LNCaP clone FGC (cell line): Measurements from ENCODE around the gene TLN1.

Experiments used
- DNase-seq: peaks from one replicate; pipeline ENCODE4 v3.0.0-alpha.2; 2011; ENCODE audit warnings: low read depth
- H3K4me3 ChIP-seq: 2 replicates; pipeline ENCODE4 v1.5.1; 2011; ENCODE audit warnings: mild to moderate bottlenecking, low read depth, low read length, control low read depth
- TF ChIP-seq, protein P1 (sequence below): IDR thresholded peaks from 2 replicates; pipeline ENCODE4 v1.5.1; 2012; ENCODE audit warnings: mild to moderate bottlenecking; ENCODE audit not compliant: control insufficient read depth, insufficient read depth; ENCODE audit errors: extremely low read depth

Gene TLN1

GRCh38 chr9:35748858-35749514 is 17.0 kb upstream of the TLN1 start, which contains the start of the genes GBA2 and RGP1:
TSS of gene GBA2 (minus strand) at chr9:35749228. CDS start at chr9:35748704, 524 bp downstream.
TSS of gene RGP1 (plus strand) at chr9:35749287. CDS start at chr9:35749756, 469 bp downstream.
- DNase-seq: no peak
- H3K4me3 ChIP-seq: peak within 1 kb of the TSS; percentile 79
- TF ChIP-seq, protein P1, sequence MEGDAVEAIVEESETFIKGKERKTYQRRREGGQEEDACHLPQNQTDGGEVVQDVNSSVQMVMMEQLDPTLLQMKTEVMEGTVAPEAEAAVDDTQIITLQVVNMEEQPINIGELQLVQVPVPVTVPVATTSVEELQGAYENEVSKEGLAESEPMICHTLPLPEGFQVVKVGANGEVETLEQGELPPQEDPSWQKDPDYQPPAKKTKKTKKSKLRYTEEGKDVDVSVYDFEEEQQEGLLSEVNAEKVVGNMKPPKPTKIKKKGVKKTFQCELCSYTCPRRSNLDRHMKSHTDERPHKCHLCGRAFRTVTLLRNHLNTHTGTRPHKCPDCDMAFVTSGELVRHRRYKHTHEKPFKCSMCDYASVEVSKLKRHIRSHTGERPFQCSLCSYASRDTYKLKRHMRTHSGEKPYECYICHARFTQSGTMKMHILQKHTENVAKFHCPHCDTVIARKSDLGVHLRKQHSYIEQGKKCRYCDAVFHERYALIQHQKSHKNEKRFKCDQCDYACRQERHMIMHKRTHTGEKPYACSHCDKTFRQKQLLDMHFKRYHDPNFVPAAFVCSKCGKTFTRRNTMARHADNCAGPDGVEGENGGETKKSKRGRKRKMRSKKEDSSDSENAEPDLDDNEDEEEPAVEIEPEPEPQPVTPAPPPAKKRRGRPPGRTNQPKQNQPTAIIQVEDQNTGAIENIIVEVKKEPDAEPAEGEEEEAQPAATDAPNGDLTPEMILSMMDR: no peak

- no peak for DNase-seq
- TF ChIP-seq, protein P1: no peak
- H3K4me3 ChIP-seq: peak overlapping the region; percentile 79
Measured at GRCh38 chr9:35748242-35748857, 16.4 kb upstream of the TLN1 start.

GRCh38 chr9:35746583-35746982 is 14.6 kb upstream of the TLN1 start:
- peak overlapping the region; percentile 79 for H3K4me3 ChIP-seq
- no peak for DNase-seq
- TF ChIP-seq, protein P1: no peak

DNA sequence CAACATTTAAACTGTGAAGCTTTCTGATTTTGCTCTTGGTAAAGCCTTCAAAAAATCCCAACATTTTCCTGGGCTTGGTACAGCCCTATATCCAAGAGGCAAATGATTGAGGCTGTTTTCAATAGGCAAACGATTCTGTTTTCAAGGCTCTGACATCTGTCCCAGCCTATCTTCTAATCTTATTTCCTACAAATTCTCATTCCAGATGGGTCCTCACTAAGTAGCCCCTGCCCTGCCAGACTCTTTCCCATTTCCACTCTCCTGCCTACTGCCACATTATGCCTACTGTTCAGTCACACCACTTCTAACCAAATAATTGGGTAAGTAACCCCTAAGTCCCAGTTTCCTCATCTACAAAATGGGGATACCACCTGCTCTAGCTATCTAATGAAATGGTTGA is 13.6 kb upstream of the TLN1 start:
- TF ChIP-seq, protein P1: no peak
- DNase-seq: no peak
- H3K4me3 ChIP-seq: no peak overlapping the region

- no peak overlapping the region for H3K4me3 ChIP-seq
- TF ChIP-seq, protein P1: no peak
- no peak for DNase-seq
Measured at GRCh38 chr9:35743880-35744518, 12.0 kb upstream of the TLN1 start.

DNA sequence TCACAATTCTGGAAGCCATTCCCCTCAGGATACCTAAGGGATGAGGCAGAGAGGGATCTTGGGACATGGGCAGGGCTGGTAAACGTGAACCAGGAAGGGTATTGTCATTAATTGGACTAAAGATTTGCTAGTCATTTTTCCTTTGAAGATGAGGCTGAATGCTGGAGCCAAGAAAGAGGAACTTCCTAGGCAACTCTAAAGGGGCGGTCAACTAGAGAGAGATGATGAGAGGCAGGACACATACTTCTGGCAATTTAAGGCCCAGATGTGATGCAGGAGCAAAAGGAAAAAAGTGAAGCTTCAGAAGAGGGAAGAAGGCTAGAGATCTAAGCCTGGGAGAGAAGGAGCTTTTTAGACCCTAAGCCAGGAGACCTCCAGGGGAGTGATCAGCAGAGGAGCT is 11.5 kb upstream of the TLN1 start:
- DNase-seq: no peak
- H3K4me3 ChIP-seq: no peak overlapping the region
- TF ChIP-seq, protein P1: no peak
